MG63 (cell line): ENCODE results near the gene RNF169. TPM values are rescaled to one million over a fixed set of nuclear protein-coding genes. Genes with fewer than 3 reads are reported as not detected.

Experiments used
- DNase-seq: peaks from one replicate; pipeline ENCODE4 v3.0.0-alpha.2; 2020
- H3K27me3 ChIP-seq: fragments of 250-450 bp; sonication (Bioruptor Pico); 2 replicates; pipeline ENCODE4 v1.5.1; 2020; ENCODE audit warnings: mild to moderate bottlenecking, moderate library complexity
- H3K36me3 ChIP-seq: fragments of 250-450 bp; sonication (Bioruptor Pico); 2 replicates; pipeline ENCODE4 v1.5.1; 2020; ENCODE audit warnings: mild to moderate bottlenecking, moderate library complexity
- H3K4me3 ChIP-seq: fragments of 250-450 bp; sonication (Bioruptor Pico); 2 replicates; pipeline ENCODE4 v1.5.1; 2020; ENCODE audit warnings: mild to moderate bottlenecking, moderate library complexity
- H3K9me3 ChIP-seq: fragments of 250-450 bp; sonication (Bioruptor Pico); 2 replicates; pipeline ENCODE4 v1.5.1; 2020; ENCODE audit warnings: mild to moderate bottlenecking, moderate library complexity
- total RNA-seq: library from RNA; depleted of rRNA; stranded (reverse); fragments of >200 nt; shearing (Covaris generic); gene quantifications from 2 replicates; pipeline ENCODE4 v1.2.3, GENCODE V29; 2014; ENCODE audit warnings: low replicate concordance

RNF169 gene
- total RNA-seq, 1 experiment from 2014 or later, result 11.8 TPM

- Histone ChIP-seq H3K9me3 (no peaks in the 10 kb centered on the region), H3K4me3 (no peak overlapping the region), H3K36me3 (no peaks in the 10 kb centered on the region), H3K27me3 (no peaks in the 10 kb centered on the region)
- no peak for DNase-seq
Observed at GRCh38 chr11:74721479-74721835, 27.2 kb upstream of the RNF169 start.

- Histone ChIP-seq H3K9me3 (no peaks in the 10 kb centered on the region), H3K27me3 (no peaks in the 10 kb centered on the region), H3K4me3 (no peak overlapping the region), H3K36me3 (no peaks in the 10 kb centered on the region)
- no peak for DNase-seq
Observed at GRCh38 chr11:74723511-74723910, 25.1 kb upstream of the RNF169 start.

GRCh38 chr11:74725701-74726100 lies 22.9 kb upstream of the RNF169 start:
- H3K36me3 ChIP-seq, result no peaks in the 10 kb centered on the region
- peak; percentile 78 for DNase-seq
- no peaks in the 10 kb centered on the region for H3K9me3 ChIP-seq
- no peak overlapping the region for H3K4me3 ChIP-seq
- no peaks in the 10 kb centered on the region; the same call in 1 of the 2 replicates for H3K27me3 ChIP-seq

- H3K36me3 ChIP-seq, result no peaks in the 10 kb centered on the region
- peak; percentile 67 for DNase-seq
Observed at GRCh38 chr11:74726547-74727182, 22.0 kb upstream of the RNF169 start.

GRCh38 chr11:74729397-74729796 lies 19.3 kb upstream of the RNF169 start:
- no peaks in the 10 kb centered on the region for H3K36me3 ChIP-seq
- no peak overlapping the region for H3K4me3 ChIP-seq
- H3K27me3 ChIP-seq, result no peaks in the 10 kb centered on the region; the same call in 1 of the 2 replicates

More at GRCh38 chr11:74726547-74727182, 22.0 kb upstream of the RNF169 start:
- no peaks in the 10 kb centered on the region for H3K9me3 ChIP-seq
- no peak overlapping the region for H3K4me3 ChIP-seq
- no peaks in the 10 kb centered on the region; the same call in 1 of the 2 replicates for H3K27me3 ChIP-seq

GRCh38 chr11:74730571-74731260 lies 17.9 kb upstream of the RNF169 start:
- DNase-seq, result no peak
- no peak overlapping the region for H3K4me3 ChIP-seq
- no peaks in the 10 kb centered on the region for H3K9me3 ChIP-seq
- no peaks in the 10 kb centered on the region; the same call in 1 of the 2 replicates for H3K27me3 ChIP-seq
- H3K36me3 ChIP-seq, result no peaks in the 10 kb centered on the region

More at GRCh38 chr11:74729397-74729796, 19.3 kb upstream of the RNF169 start:
- no peak for DNase-seq
- no peaks in the 10 kb centered on the region for H3K9me3 ChIP-seq

GRCh38 chr11:74731301-74732094 lies 17.2 kb upstream of the RNF169 start, which contains the start of gene CHRDL2:
Gene CHRDL2, minus strand, starts transcription at chr11:74731426. Its CDS starts 538 bp downstream, at chr11:74730888.
- peak; percentile 47 for DNase-seq

GRCh38 chr11:74734559-74734925 lies 14.1 kb upstream of the RNF169 start:
- H3K4me3 ChIP-seq, result no peak overlapping the region
- no peaks in the 10 kb centered on the region; the same call in 1 of the 2 replicates for H3K27me3 ChIP-seq
- no peak for DNase-seq
- H3K36me3 ChIP-seq, result no peaks in the 10 kb centered on the region
- no peaks in the 10 kb centered on the region for H3K9me3 ChIP-seq

More at GRCh38 chr11:74731301-74732094, 17.2 kb upstream of the RNF169 start, which contains the start of gene CHRDL2:
- H3K4me3 ChIP-seq, result peak within 1 kb of the TSS; percentile 27; the same call in 1 of the 2 replicates
- H3K9me3 ChIP-seq, result no peaks in the 10 kb centered on the region
- H3K36me3 ChIP-seq, result no peaks in the 10 kb centered on the region
- no peaks in the 10 kb centered on the region; the same call in 1 of the 2 replicates for H3K27me3 ChIP-seq

- Histone ChIP-seq H3K27me3 (no peaks in the 10 kb centered on the region; the same call in 1 of the 2 replicates), H3K36me3 (no peaks in the 10 kb centered on the region), H3K9me3 (no peaks in the 10 kb centered on the region; the same call in 1 of the 2 replicates), H3K4me3 (no peak overlapping the region)
- no peak for DNase-seq
Observed at GRCh38 chr11:74735365-74735928, 13.2 kb upstream of the RNF169 start.

- no peak for DNase-seq
- Histone ChIP-seq H3K4me3 (no peak overlapping the region), H3K9me3 (no peaks in the 10 kb centered on the region; the same call in 1 of the 2 replicates), H3K36me3 (no peaks in the 10 kb centered on the region), H3K27me3 (no peaks in the 10 kb centered on the region)
Observed at GRCh38 chr11:74736031-74736430, 12.6 kb upstream of the RNF169 start.

- Histone ChIP-seq H3K4me3 (no peak overlapping the region), H3K36me3 (no peaks in the 10 kb centered on the region), H3K27me3 (no peaks in the 10 kb centered on the region), H3K9me3 (no peaks in the 10 kb centered on the region; the same call in 1 of the 2 replicates)
- peak; percentile 44 for DNase-seq
Observed at GRCh38 chr11:74739546-74740270, 8.9 kb upstream of the RNF169 start.

- no peak for DNase-seq
- H3K9me3 ChIP-seq, result no peaks in the 10 kb centered on the region; the same call in 1 of the 2 replicates
- H3K27me3 ChIP-seq, result no peaks in the 10 kb centered on the region
- no peaks in the 10 kb centered on the region for H3K36me3 ChIP-seq
- no peak overlapping the region for H3K4me3 ChIP-seq
Observed at GRCh38 chr11:74742070-74742469, 6.6 kb upstream of the RNF169 start.

GRCh38 chr11:74743640-74744039 lies 5.0 kb upstream of the RNF169 start:
- no peak for DNase-seq
- H3K9me3 ChIP-seq, result no peaks in the 10 kb centered on the region; the same call in 1 of the 2 replicates
- H3K27me3 ChIP-seq, result no peaks in the 10 kb centered on the region
- H3K4me3 ChIP-seq, result no peak overlapping the region
- H3K36me3 ChIP-seq, result no peaks in the 10 kb centered on the region

- no peaks in the 10 kb centered on the region for H3K36me3 ChIP-seq
- H3K27me3 ChIP-seq, result no peaks in the 10 kb centered on the region
- H3K9me3 ChIP-seq, result no peaks in the 10 kb centered on the region; the same call in 1 of the 2 replicates
- DNase-seq, result no peak
- H3K4me3 ChIP-seq, result no peak overlapping the region
Observed at GRCh38 chr11:74744277-74744676, 4.4 kb upstream of the RNF169 start.

- no peaks in the 10 kb centered on the region; the same call in none of the 2 replicates for H3K36me3 ChIP-seq
- no peaks in the 10 kb centered on the region for H3K9me3 ChIP-seq
- DNase-seq, result no peak
- H3K4me3 ChIP-seq, result no peak overlapping the region
- no peaks in the 10 kb centered on the region for H3K27me3 ChIP-seq
Observed at GRCh38 chr11:74746868-74747267, 1.8 kb upstream of the RNF169 start.
